CD4-positive, alpha-beta T cell treated with Interleukin-1 beta for 1 hour (primary cell): ENCODE results near the gene PRTN3.
"Not testable (repeated sequence)": the region's sequence is repeated elsewhere in the genome, so short reads cannot be mapped to it uniquely, and the experiment has no call there.

Experiments used
- DNase-seq, 2 donors: peaks; one replicate each; pipeline ENCODE4 v3.0.0-alpha.2; 2020 to 2022

PRTN3 gene

GRCh38 chr19:816500-816857, 24.3 kb upstream of the PRTN3 start:
- no peak for DNase-seq

- DNase-seq: not testable (repeated sequence)
Measured at GRCh38 chr19:820212-820611, 20.6 kb upstream of the PRTN3 start.

GRCh38 chr19:821231-821824, 19.5 kb upstream of the PRTN3 start:
- no peak for DNase-seq

- no peak for DNase-seq
Measured at GRCh38 chr19:821825-822503, 18.8 kb upstream of the PRTN3 start, which contains the start of gene PLPPR3. PLPPR3 (minus strand) TSS chr19:821955; CDS start chr19:821559, 396 bp downstream.

GRCh38 chr19:823565-824121, 17.2 kb upstream of the PRTN3 start:
- DNase-seq: no peak

- no peak for DNase-seq
Measured at GRCh38 chr19:824885-825284, 15.9 kb upstream of the PRTN3 start.

- no peak for DNase-seq
Measured at GRCh38 chr19:825897-826644, 14.7 kb upstream of the PRTN3 start.

- DNase-seq: no peak
Measured at GRCh38 chr19:827314-827709, 13.5 kb upstream of the PRTN3 start.

GRCh38 chr19:827710-828321, 13.0 kb upstream of the PRTN3 start, which contains the start of gene AZU1:
AZU1 (plus strand) TSS chr19:827837; CDS start chr19:827847, 10 bp downstream.
- DNase-seq: no peak

GRCh38 chr19:829129-829758, 11.6 kb upstream of the PRTN3 start:
- no peak for DNase-seq

GRCh38 chr19:831407-832369, 9.1 kb upstream of the PRTN3 start:
- no peak for DNase-seq

GRCh38 chr19:834216-834615, 6.6 kb upstream of the PRTN3 start:
- no peak for DNase-seq

- DNase-seq: no peak
Measured at GRCh38 chr19:835210-835810, 5.5 kb upstream of the PRTN3 start.

GRCh38 chr19:842802-843179, 2.0 kb downstream of the PRTN3 start:
- not testable (repeated sequence) for DNase-seq

GRCh38 chr19:843180-843835, 2.5 kb downstream of the PRTN3 start:
- DNase-seq: no peak

- DNase-seq: no peak
Measured at GRCh38 chr19:843836-844545, 3.2 kb downstream of the PRTN3 start.

- no peak for DNase-seq
Measured at GRCh38 chr19:844546-844971, 3.8 kb downstream of the PRTN3 start.

- DNase-seq: no peak
Measured at GRCh38 chr19:845707-846521, 5.1 kb downstream of the PRTN3 start.

- no peak for DNase-seq
Measured at GRCh38 chr19:848386-848921, 7.7 kb downstream of the PRTN3 start.
